GM18873 (cell line): Measurements from ENCODE around the gene DDC.
A peak's percentile ranks its signal among the peaks of the same experiment; 100 is the strongest.
"Not testable (repeated sequence)": the region's sequence is repeated elsewhere in the genome, so short reads cannot be mapped to it uniquely, and the experiment has no call there.

Experiments used
- ATAC-seq: cut with Tn5 transposase; IDR thresholded peaks from one replicate; pipeline ENCODE4 v1.9.1; 2021; ENCODE audit warnings: mild to moderate bottlenecking, moderate library complexity, moderate number of reproducible peaks; ENCODE audit not compliant: unreplicated experiment, low FRiP score

Gene DDC

DNA sequence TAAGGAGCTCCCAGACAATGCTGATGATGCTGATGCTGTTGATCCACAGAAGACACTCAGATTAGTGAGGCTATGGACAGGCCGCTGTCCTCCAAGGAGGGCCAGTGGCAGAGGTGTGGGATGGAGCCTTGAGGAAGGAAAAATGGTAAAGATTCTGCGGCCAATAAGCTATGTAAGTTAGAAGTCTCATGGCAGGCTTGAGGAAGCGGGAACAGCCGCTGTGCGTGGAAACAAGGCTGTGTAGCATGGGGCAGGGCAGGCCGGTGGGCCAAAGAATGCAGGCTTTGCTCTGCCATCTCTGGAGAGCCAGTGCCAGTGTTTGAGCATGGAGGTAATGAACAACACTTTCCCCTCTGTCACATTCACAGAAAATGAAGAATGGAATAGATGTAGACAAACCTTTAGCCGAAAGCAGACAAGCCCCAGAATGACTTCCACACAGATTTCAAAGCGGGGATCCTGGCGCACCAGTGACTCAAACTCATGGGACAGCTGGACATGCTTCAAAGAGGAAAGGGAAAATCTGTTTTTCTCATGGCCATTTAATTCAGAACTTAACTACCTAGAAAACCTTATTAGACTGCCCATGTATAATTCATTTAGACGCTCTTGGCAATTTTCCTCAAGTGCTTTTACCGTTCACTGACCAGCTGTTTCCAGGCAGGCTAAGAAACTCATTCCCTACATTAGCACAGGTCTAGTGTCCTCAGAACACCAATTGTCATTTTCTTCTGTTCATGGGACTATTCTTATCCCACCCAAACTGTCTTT, 98.2 kb downstream of the DDC start:
- ATAC-seq = no peak

DNA sequence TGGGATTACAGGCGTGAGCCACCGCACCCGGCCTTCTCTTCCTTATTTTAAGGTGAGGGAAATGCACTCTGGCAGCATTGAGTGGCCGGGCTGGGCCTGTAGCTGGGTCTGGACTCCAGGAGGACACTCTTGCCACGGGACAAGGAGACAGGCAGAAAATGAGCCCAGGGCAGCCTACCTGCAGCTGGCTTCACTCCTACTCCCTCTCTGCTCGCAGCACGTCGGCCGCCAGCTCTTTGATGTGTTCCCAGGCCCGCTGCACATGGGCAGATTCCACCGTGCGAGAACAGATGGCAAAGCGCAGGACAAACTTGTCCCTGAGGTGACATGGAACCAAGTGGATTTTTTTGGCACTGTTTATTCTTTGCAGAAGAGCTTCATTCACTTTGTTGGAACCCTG, 102.2 kb downstream of the DDC start:
- ATAC-seq = no peak

DNA sequence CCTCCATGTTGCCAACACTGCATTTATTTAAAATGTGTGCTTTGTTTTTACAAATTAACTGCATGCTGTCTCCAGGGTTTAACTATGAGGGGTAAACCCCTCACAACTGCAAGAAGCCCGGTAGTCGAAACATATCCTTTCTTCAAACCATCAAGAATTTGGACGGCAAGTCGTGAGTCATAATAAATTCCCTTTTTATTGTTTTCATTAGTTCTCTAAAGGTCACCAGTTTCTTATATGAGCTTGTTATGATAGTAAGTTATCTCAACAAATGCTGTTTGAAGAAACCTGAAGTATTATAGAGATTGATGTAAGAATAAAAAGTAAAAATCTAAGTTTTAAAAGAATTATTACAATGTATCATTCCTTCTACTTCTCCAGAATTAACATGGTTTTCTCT, 102.8 kb downstream of the DDC start:
- no peak for ATAC-seq

DNA sequence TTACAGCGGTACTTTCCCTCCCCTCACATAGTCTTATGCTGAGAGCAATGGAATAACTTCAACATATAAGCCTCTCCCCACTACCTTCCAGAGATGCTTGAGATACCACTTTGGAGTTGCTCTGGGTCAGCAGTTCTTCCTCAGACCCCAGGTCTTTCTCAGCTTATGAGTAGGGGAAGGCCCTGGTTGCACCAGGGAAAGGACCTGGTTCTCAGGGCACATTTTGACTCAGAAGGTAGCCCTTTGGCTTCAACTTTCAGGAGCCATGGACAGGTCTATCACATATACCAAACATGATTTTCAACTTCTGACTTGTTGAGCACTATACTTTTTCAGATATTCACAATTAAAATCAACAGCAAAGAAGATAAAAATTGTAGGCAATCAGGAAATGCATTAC, 103.5 kb downstream of the DDC start:
- ATAC-seq = no peak

DNA sequence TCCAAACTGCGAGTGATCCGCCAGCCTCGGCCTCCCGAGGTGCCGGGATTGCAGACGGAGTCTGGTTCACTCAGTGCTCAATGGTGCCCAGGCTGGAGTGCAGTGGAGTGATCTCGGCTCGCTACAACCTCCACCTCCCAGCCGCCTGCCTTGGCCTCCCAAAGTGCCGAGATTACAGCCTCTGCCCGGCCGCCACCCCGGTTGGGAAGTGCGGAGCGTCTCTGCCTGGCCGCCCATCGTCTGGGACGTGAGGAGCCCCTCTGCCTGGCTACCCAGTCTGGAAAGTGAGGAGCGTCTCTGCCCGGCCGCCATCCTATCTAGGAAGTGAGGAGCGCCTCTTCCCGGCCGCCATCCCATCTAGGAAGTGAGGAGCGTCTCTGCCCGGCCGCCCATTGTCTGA, 106.0 kb downstream of the DDC start:
- ATAC-seq = not testable (repeated sequence)

DNA sequence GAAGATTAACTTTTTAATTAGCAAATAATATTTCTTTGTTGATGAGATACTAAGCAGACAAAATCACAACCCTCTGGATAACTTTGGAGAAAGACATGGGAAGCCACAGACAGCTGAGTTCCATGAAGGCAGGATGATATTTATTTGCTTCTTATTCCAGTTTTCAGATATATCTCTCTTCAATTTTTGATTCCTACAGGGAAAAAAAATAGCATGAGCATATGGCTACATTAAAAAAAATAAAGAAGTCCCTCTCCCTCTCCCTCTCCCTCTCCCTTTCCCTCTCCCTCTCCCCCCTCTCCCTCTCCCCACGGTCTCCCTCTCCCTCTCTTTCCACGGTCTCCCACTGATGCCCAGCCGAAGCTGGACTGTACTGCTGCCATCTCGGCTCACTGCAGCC, 106.6 kb downstream of the DDC start:
- ATAC-seq = not testable (repeated sequence)

DNA sequence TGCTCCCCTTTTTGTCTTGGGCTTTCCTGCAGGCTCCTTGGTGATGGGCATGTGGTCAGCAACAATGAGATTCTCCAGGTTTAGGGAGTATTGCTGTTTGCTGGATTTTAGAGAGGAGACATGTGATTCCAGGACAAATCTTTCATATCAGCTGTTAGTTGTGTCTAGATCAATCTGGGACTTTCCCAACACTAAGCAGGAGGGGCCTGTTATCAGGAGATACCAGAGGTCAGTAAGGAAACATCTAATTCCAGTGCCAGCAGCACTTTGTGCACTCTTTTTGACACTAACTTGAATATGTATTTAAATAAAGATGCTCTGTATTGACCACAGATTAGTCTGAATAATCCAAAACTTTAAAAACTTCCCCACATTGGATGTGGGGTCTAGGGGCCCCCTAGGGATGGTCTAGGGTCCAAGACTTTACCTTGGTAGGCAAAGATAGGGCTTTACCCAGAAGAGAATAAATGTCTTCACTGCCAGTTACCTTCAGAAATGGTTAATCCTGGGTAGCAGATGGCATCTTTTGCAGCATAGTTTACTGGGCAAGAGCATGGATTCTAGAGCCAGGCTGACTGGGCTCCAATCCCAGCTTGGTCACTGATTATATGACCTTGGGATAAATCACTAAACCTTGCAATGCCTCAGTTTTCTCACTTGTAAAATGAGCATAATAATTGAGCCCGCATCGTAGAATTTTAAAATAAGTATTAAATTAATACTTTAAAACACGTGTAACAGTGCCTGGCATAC, 108.7 kb downstream of the DDC start:
- no peak for ATAC-seq

DNA sequence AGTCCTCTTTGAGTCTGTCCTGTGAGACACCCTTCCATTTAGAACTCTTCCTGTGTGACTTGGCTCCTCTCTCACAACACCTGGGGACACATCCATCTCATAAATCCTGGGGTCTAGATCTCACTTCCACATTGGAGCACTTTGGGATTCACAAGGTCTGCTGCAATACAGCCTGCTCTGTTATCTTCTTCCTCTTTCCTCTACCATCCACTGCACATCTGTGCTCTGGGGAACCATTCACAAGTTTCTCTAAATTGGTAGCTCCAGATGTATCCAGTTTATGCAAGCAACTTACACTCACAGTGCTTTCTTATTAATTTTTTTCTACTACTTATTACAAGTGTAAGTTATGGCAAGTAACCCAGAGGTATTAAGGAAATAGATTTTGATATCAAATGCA, 109.5 kb downstream of the DDC start:
- ATAC-seq = no peak

DNA sequence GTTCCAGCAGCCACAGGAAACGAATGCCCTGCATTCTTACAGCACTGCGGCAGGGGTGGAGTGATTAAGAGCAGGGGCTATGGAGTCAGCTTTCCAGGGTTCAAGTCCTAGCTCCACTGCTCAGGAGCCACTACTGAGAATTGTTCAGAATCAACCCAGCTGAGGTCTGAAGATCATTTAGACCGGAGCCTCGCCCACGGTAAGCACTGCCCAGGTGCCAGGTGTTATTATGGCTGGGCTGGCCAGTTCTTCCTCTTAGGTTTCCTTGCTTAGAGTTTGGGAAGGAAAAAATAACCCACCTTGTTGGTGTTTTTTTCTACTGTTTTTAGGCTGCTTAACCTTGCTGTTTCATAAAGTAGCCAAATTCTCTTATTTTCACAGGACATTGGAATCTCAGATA, 110.2 kb downstream of the DDC start:
- no peak for ATAC-seq

DNA sequence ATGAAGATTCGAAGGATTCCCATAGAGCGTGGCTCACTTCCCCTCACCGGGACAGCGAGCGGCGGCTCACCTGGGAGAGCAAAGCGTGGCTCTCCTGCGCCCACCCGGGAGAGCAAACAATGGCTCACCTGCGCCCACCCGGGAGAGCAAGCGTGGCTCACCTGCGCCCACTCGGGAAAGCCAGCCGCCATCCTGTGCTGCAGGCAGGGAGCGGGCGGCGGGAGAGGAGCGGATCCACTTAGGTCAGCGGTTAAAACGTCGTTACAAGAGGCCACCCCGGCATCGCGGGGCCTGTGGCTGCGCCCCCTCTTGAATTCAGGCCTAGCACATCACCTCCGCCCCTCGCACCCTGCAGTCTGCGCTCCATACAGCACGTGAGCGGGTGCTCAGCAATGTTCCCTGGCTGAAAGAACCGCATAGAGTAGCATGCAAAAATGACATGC, 114.6 kb downstream of the DDC start:
- peak; percentile 1 for ATAC-seq

DNA sequence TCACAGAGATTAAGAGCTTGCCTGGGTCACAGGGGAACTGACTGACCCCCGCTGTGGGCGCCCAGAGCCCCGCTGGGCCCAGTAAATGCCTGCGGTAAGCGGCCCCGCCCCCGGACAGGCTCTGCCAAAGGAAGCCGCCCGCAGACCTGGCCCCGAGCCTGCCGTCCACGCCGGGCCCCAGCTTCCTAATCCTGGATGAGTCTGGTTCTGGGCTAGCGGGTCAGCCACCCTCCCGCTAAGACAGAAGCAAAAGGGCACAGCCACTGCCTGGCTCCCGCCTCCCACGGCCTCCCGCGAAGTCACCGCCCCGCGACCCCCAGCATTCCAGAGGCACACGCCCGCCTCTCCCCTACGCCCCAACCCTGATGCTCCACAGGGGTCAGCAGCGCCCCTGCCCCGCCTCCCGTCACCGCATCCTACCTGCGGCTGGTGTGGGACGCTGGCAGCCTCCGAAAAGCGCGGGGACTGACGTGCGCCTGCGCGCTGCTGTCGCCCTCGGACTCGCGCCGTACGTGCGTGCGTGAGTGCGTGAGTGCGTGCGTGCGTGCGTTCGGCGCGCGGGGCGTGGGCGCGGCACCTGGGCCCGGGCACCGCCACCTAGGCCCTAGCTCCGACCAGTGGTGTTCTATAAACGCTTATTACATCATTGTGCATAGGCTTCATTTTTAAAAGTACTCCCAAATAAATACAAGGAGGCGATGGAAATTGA, 115.2 kb downstream of the DDC start, which contains the start of gene FIGNL1:
FIGNL1 (minus strand) TSS at position 470 of the 709 bp plus-strand sequence. CDS start 3,063 bp downstream, outside the sequence.
- ATAC-seq = peak; percentile 74

DNA sequence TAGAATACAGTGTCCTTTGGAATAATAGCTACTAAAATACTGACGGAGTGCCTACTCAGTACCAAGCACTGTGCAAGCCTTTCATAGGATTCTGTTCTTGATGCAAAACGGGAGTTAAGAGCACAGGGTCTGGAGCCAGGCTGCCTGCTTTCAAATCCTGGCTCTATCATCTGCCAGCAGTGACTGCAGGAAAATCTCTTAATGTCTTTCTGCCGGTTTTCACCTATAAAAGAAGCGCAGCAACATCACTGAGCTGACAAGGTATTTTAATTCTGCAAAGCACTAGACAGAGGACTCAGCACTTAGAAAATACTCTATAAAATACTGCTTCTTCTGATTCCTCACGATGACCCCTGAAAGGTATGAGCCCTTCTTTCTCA, 115.7 kb downstream of the DDC start:
- ATAC-seq = no peak

DNA sequence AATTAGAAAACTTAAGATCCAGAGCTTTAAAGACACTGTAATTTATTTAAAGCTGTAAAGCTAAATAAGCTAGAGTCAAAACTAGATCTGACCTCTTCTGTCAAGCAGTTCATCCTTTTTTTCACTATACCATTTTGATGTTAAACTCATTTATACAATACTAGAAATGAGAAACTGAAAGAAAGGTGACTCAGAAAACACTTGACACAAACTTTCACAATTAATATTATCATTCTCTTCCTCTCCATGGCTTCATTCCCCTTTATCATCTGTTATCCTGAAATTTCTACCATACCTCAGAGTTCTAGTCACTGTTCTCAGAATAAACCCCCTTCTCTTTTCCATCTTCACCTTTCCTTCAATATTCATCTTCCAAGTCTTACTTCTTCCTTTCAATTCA, 116.4 kb downstream of the DDC start:
- ATAC-seq = peak; percentile 48

DNA sequence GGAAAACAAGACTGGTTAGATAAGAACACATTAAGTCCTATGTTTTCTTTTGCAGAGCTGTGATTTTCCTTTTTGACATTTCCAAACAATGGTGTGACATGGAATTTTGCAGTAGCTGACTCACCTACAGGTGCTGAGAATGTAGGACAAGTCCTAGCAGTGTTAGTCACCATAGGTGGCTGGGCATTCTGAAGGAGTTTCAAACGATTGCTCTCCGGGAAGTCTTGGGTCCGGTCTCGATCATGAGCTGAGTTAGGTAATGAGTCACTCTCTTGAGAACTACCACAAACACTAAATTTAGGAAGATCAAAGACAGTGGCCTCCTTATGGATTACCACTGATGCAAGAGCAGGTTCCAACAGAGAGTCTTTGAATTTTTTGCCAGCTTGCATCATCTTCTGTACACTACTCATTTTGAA, 118.7 kb downstream of the DDC start:
- ATAC-seq = no peak

DNA sequence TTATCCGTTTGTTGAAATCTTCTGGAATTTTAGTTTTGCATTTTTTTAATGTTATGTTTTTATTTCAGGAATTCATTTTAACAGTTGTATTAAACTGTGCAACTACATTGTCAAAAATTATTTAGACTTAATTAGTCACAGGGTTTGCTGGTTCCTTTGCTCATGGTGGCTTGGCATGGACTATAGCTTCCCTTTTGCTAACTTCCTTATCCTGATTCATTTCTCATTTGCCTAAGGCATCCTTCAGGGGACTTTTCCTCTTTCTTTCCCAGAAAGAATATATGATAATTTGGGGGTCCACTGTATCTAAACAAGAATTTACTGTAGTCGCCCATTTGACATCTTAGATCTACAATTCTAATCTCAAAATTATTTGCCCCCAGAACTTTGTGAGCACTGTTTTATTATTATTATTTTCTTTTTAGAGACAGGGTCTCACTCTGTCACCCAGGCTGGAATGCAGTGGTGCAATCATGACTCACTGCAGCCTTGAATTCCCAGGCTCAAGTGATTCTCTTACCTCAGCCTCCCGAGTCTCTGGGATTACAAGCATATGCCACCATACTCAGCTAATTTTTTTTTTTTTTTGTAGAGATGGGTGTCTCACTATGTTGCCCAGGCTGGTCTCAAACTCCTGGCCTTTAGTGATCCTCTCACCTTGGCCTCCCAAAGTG, 128.9 kb downstream of the DDC start:
- ATAC-seq = no peak

DNA sequence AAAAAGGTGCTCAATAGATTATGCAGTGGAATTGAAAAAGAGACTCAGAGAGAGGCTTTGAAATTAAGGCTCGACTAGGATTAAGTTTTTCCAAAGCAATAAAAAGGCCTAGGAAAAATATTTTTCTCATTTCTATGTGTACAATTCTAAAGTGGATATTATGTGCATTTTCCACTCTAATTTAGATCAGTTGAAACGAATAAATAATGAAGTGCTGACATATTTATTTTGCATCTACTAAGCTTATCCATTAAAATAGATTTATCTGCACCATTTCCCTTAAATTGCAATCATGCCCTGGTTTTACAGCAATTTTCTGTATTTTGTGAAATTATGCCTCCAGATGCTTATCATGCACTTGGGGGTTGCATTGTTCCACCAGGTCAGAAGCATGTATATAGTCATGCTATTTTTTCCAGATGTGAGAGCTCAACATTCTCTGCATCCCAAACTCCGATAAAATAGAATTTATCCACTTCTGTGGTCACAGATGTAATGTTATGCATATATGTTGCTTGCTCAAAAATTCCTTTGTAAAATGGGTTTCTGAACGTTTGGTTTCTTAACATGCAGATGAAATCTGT, 133.4 kb downstream of the DDC start:
- ATAC-seq = no peak

DNA sequence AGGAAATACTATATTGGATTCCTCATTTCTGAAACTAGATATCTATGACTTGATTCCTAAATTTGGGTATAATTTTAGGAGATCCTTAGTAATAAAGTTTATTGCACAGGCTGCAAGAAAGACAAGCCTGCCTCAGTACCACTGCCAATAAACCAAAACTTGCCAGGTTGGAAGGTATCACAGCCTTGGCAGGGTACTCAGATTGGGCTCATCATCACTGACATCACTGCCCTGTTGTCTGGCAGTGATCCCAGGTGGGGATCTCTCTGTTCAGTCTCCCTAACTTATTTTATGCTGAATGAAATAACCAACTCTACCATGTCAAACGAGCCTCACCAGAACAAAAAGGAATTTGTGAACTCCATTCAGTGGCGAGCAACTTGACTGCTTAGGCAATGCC, 133.9 kb downstream of the DDC start:
- ATAC-seq = no peak

DNA sequence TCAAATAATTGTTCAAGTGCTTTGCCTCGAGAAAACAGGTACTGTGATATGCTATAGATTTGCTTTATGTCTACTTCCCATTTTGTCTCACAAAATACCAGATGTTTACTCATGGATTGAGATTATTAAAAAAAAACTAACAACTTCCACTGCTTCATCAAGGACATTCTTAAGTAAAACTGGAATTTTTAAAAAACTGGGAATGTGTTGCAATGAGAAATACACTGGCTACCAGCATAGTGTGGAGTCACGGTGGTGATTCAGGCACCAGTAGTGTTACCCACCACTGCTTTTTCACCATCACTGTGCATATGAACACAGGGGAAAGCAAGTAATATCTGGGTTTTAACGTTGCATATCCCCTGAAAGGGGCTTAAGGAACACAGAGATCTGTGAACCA, 136.3 kb downstream of the DDC start:
- ATAC-seq = no peak

DNA sequence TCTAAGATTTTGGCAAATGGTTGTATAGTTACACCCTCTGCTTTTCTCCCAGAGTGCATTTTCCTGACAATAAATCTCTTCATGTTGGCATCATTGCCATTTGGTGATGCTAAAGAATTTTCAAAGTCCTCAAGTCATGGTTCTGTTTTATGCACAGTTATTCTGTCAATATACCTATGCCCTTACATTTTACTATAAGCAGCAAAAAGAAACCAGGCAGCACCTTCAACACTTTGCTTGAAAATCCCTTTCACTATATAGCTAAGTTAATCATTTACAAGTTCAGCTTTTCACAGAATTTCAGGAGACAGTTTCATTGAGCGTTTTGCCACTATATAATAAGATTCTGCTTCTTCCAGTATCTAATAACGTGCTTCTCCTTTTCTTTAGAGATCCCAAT, 137.7 kb downstream of the DDC start:
- no peak for ATAC-seq

DNA sequence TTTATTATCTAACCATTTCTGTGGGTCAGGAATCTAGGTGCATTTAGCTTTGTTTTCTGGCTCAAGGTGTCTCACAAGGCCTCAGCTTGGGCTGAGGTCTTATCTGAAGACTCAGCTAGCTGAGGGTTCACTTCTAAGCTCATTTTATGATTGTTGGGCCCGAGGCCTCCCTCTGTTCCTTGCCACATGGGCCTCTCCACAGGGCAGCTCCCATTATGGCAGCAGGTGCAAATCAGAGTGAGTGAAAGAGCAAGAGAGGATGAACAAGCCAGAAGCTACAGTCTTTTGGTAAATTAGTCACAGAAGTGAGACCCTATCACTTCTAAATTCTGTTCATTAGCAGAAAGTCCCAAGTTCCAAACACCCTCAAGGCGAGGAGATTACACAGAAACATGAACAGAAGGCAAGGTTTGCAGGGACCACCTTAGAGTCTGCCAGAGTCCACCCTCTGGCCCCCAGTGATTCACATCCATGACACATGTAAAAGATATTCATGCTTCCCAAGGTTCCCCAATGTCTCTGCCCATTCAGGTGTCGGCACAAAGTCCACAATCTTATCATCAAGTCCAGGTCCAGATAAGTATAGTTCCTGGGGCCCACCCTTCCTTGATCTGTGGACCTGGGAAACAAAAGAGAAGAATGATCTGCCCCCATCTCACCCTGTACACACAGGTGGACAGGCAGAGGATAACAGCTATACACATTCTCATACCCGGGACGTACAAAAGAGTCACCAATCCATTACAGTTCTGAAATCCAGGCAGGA, 138.7 kb downstream of the DDC start:
- no peak for ATAC-seq
